Activated CD8-positive, alpha-beta memory T cell treated with anti-CD3 and anti-CD28 coated beads for 36 hours (primary cell): ENCODE data around the gene WDR18. TPM values are rescaled to one million over a fixed set of nuclear protein-coding genes. Genes with fewer than 3 reads are reported as not detected.

Experiments
- CTCF ChIA-PET: fragments of 350-600 bp; sonication (Branson Sonifier 250); formaldehyde crosslinking; loops from one replicate; lab custom pipeline; 2021; ENCODE audit warnings: antibody characterized with exemption; lab: Charles Lee
- POLR2A ChIA-PET: fragments of 350-600 bp; sonication (Branson Sonifier 250); formaldehyde crosslinking; loops from one replicate; lab custom pipeline; 2021; ENCODE audit warnings: antibody characterized with exemption; lab: Charles Lee
- total RNA-seq, 2 experiments: library from RNA; stranded (reverse); gene quantifications; one replicate each; pipeline ENCODE4 v1.2.3, GENCODE V29; 2021

The WDR18 gene
- total RNA-seq = 100 to 1,000 TPM; 121 to 126 TPM

- ChIA-PET CTCF (interaction anchor here (0.5 to 7.3 kb wide), 25 partner anchors 8 to 260 kb away, joined by 3 to 101 read pairs (median 4); partner anchors contain the start of genes ATP5F1D, MED16 and RNU6-9), POLR2A (interaction anchor here (0.6 to 1.8 kb wide), 16 partner anchors 8 to 305 kb away, joined by 3 to 13 read pairs (median 4); no protein-coding TSS in a partner anchor)
Observed at GRCh38 chr19:984165-984967, at the start of gene WDR18. WDR18 (plus strand) TSS chr19:984345; CDS start chr19:984354, 9 bp downstream.

- POLR2A ChIA-PET = no interaction called here
- CTCF ChIA-PET = interaction anchor here (1.3 kb wide), 1 partner anchor 49 kb away, joined by 3 read pairs; the partner anchor contains the start of gene WDR18
Observed at GRCh38 chr19:934865-935479, 49.2 kb upstream of the WDR18 start.

- ChIA-PET POLR2A (no interaction called here), CTCF (interaction anchor here (1.6 kb wide), 1 partner anchor 46 kb away, joined by 3 read pairs; no protein-coding TSS in a partner anchor)
Observed at GRCh38 chr19:936175-936546, 48.0 kb upstream of the WDR18 start.

GRCh38 chr19:937259-937694 is 46.9 kb upstream of the WDR18 start:
- CTCF ChIA-PET = interaction anchor here (0.7 to 2.0 kb wide), 4 partner anchors 10 to 502 kb away, joined by 3 to 5 read pairs (median 4); no protein-coding TSS in a partner anchor
- POLR2A ChIA-PET = interaction anchor here (0.7 to 1.3 kb wide), 2 partner anchors 47 to 123 kb away, joined by 4 to 9 read pairs; partner anchors contain the start of gene WDR18

DNA sequence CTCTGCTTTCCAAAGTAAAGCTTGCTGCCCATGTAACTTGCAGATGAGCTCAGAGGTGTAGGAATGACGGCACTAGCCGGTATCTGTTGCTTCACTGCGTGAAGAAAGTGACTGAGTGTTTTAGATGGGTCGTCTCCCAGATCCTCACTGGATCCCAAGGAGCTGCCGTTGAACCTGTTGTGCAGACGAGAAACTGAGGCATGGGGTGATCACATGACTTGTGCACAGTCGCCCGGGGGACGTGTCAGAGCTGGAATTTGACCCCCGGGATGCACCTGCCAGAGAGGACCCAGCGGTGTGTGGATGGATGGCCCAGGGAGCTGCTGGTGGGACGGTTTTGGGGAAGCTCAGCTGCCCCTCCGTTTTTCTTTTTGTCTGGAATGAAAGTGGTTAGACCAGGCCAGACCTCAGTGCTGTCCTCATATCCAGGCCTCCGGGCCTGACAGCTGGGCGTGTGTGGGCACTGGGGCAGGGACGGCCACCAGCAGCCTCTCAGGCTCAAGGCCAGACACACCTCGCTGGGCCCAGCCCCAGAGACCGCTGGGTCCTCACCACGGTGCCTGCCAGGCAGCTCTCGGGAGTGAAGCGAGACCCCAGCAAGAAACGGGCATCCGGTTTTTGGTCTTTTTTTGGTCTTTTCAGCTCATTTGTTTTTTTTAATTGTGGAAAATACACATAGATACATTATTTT is 45.8 kb upstream of the WDR18 start:
- POLR2A ChIA-PET = interaction anchor here (0.7 to 1.3 kb wide), 2 partner anchors 46 to 124 kb away, joined by 4 to 9 read pairs; partner anchors contain the start of gene WDR18
- CTCF ChIA-PET = interaction anchor here (0.7 to 2.0 kb wide), 4 partner anchors 13 to 88 kb away, joined by 4 to 5 read pairs (median 5); no protein-coding TSS in a partner anchor

GRCh38 chr19:939439-939838 is 44.7 kb upstream of the WDR18 start:
- ChIA-PET POLR2A (no interaction called here), CTCF (interaction anchor here (0.7 to 1.6 kb wide), 2 partner anchors 75 to 87 kb away, joined by 5 read pairs; no protein-coding TSS in a partner anchor)

DNA sequence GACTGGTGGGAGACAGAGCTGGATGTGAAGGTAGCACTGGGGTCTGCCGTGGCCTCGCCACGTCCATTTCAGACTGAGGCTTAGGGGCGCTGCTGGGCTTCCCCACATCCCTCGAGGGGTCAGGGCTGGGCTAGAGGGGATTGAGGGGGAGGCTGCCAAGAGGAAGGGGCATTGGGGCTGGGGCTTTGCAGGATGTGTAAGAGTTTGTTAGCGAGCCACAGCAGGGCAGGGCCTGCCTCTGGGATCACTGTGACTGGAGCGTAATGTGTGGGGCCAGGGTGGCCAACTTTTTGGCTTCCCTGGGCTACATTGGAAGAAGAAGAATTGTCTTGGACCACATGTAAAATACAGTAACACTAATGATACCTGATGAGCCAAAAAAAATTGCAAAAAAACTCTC is 44.2 kb upstream of the WDR18 start:
- ChIA-PET CTCF (interaction anchor here (0.9 to 1.6 kb wide), 2 partner anchors 44 to 76 kb away, joined by 3 to 5 read pairs; no protein-coding TSS in a partner anchor), POLR2A (no interaction called here)

DNA sequence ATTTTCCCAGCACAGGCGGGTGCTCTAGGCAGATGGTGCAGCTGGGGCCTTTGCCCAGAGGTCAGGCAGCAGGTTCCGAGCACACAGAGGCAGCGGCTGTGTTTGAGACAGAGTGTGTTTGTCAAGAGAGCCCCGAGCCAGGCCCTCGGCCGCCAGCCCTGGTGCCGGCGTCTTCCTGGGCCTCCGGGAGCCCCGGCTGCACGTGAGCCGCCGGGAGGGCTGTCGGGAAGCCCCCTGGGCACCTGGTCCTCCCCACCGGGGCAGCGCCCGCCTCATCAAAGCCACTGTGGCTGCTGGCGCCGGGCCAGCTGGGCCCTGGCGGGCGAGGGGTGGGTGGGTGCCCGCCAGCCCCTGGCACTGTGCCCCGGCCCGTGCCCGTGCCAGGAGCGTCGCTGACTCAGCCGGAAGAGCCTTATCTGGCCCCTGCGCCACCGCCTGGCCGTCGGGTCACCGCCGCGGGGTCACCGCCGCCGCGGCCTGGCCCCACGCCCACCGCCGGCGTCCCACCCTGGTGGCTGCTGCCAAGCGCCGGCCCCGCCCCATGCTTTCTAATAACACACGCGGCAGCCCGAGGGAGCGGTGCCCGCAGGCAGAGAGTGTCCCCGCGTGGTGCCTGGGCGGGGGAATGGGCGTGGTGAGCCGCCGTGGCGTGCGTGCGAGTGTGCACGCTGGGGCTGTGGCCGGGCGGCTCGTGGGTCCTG is 43.4 kb upstream of the WDR18 start:
- ChIA-PET CTCF (interaction anchor here (0.9 kb wide), 1 partner anchor 43 kb away, joined by 3 read pairs; no protein-coding TSS in a partner anchor), POLR2A (no interaction called here)

GRCh38 chr19:941292-942132 is 42.6 kb upstream of the WDR18 start:
- ChIA-PET CTCF (no interaction called here), POLR2A (no interaction called here)

- POLR2A ChIA-PET = no interaction called here
Observed at GRCh38 chr19:942133-942645, 42.0 kb upstream of the WDR18 start.

DNA sequence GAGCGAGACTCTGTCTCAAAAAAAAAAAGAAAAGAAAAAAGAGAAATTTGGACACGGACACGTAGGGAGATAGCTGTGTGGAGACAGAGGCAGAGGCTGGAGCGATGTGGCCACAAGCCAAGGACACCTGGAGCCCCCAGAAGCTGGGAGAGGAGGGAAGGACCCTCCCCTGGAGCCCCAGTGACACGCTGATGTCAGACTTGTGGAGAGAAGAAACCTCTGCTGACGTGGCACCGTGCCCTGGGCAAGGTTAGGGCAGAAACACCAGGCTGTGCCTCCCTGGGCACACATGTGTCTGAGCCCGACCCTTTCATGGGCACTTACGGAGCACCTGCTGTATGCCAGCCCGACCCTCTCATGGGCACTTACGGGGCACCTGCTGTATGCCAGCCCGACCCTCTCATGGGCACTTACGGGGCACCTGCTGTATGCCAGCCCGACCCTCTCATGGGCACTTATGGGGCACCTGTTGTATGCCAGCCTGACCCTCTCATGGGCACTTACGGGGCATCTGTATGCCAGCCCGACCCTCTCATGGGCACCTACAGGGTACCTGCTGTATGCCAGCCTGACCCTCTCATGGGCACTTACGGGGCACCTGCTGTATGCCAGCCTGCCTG is 40.5 kb upstream of the WDR18 start:
- POLR2A ChIA-PET = no interaction called here
- CTCF ChIA-PET = interaction anchor here (0.7 kb wide), 1 partner anchor 12 kb away, joined by 3 read pairs; no protein-coding TSS in a partner anchor

More at GRCh38 chr19:942133-942645, 42.0 kb upstream of the WDR18 start:
- CTCF ChIA-PET = no interaction called here

DNA sequence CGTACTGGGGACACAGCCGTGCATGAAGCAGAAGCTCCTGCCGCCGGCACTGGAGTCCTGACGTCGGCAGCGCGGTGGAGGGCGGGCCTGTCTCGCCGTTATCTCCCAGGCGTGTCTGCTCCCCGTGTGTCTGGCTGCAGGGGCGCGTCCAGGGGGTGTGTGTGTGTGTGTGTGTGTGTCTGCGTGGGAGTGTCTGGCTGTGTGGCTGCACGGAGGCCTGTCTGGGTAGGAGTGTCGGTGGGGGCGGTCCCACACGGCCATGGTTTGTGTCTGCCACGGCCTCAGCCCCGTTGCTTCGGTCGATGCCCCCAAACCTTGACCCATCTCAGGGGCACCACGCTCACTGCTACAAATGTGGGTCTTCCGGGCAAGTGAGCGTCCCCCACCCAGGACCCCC is 40.0 kb upstream of the WDR18 start:
- CTCF ChIA-PET = interaction anchor here (0.7 kb wide), 1 partner anchor 13 kb away, joined by 3 read pairs; no protein-coding TSS in a partner anchor
- POLR2A ChIA-PET = no interaction called here

GRCh38 chr19:944663-945241 is 39.4 kb upstream of the WDR18 start:
- ChIA-PET POLR2A (no interaction called here), CTCF (no interaction called here)

DNA sequence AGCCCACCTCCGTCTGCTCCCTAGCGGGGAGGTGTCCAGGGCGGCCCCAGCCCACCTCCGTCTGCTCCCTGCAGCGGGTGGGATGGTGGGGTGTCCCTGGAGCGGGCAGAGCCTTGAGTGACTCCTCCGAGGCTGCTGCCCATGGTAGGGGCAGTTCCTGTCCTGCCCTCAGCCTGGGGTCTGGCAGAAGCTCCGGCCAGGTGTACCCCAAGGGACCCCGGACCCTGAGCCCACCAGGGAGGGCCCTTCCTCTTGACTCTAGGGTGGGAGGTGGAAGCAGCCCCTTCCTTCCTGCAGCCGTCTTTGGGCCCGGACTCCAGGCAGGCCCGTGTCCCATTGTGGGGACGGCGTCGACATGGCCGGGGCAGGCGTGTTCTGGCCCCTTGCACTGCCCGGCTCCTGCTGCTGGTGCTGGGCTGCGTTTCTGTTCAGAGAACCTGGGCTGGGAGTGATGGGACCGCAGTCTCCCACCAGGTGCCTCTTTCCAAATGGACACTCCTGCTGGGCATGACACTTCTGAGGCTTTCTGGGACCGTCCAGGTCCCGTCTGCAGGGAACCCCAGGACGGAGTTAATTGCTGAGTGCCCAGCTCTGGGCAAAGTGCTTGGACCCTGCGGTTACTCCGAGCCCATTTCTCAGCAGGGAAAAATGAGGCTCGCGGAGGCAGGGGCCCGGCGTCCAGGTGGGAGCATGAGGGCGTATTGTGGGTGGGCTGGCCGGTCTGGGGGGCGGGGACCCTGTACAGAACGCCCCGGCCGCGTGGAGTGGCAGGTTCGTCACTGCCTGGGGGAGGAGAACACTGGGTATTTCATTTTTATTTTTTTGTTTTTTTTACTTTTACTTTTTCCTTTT is 38.5 kb upstream of the WDR18 start:
- POLR2A ChIA-PET = no interaction called here
- CTCF ChIA-PET = interaction anchor here (1.2 kb wide), 1 partner anchor 38 kb away, joined by 3 read pairs; no protein-coding TSS in a partner anchor

DNA sequence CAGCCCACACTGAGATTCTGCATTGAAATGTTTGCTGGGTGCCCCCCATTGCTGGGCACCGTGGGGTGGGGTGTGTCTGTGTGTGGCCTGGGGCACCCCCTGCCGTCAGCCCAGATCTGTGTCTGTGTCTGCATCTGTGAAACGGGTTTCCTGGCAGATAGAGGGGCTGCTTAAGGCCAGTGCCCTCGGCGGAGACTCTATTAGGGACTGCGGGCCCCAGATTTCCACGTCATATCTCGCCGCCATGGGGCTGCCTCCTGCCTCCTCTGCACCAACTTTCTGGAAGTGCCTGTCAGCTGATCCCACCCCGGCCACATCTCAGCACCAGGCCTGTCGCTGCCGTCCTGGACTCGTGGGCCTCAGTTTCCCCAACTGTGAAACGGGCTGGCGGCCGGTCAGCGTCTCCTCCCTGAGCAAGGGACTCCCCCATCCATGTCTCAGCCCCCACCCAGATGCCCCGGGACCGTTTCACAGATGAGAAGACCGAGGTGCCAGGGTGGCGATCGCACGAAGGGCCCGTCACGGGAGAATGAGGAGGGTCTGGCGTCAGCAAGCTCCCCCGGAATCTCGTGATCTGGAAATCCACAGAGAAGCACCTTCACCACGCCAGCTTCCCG is 36.9 kb upstream of the WDR18 start:
- CTCF ChIA-PET = interaction anchor here (0.9 to 1.2 kb wide), 3 partner anchors 15 to 276 kb away, joined by 3 read pairs; no protein-coding TSS in a partner anchor
- POLR2A ChIA-PET = interaction anchor here (0.6 kb wide), 1 partner anchor 83 kb away, joined by 3 read pairs; no protein-coding TSS in a partner anchor
